Stomach (tissue), 4 donors: Measurements from ENCODE around the gene MCM7.

Experiments used
- CTCF ChIP-seq, 7 experiments: fragments of 450-650 bp in 4 of 7; fragments of 200-600 bp in 3 of 7; sonication (generic) in 3 of 7; IDR thresholded peaks; one replicate each; pipeline ENCODE4 v1.5.1; 2016 to 2019; ENCODE audit warnings: antibody characterized with exemption in 7 of 7, control low read depth in 2 of 7, mild to moderate bottlenecking in 1 of 7
- POLR2A ChIP-seq, 4 donors: fragments of 450-650 bp; IDR thresholded peaks; one replicate each; pipeline ENCODE4 v1.6.1; 2016; ENCODE audit warnings: antibody characterized with exemption in 4 of 4, control low read depth in 2 of 4, mild to moderate bottlenecking in 1 of 4, moderate library complexity in 1 of 4

DNA sequence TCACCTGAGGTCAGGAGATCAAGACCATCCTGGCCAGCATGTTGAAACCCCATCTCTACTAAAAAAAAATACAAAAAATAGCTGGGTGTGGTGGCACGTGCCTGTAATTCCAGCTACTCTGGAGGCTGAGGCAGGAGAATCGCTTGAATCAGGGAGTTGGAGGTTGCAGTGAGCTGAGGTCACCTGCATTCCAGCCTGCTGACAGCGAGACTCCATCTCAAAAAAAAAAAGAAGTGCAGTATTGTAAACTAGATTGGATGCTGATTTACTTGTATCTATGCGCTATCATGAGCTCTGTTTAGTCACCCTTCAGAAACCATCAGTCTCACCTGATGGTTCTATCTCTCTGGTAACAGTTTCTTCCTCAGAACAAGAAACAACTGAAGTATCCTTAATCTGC lies 37.8 kb downstream of the MCM7 start:
- TF ChIP-seq POLR2A (IDR thresholded peaks at IDR 0.05) (no peak), CTCF (IDR thresholded peaks at IDR 0.05) (no peak)
